ENCODE measurements around the gene CDK8. TPM values are rescaled to one million over a fixed set of nuclear protein-coding genes. Genes with fewer than 3 reads are reported as not detected.

Gene CDK8
- total and polyA plus RNA-seq, 10 of the 15 experiments (the other 5 are each of a cell fraction or from before 2014, with no cell fraction given) = 8.6 to 23.5 (median 12.5) TPM

DNA sequence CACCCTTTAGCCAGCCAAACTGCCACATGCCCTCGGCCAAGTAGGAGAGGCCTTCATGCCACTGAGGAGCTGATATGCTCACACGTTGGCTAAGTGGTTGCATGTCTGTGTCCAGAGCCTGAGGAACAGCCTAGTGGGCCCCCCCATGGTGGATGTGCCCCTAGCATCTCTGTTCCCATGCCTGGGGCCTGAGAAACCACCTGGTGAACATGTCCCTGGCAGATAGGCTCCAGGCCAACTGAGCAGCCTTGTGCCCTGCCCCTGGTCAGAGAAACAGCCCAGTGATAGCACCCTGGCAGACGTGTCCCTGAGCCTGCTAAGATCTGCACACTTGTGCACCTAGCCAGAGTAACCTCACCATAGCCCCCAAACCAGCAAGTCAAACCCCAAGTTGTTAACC, 181.7 kb downstream of the CDK8 start:
- Histone ChIP-seq H3K79me2 (ENCODE audit: control insufficient read depth, insufficient read depth, low read length) (no peaks in the 10 kb centered on the region), H3K4me2 (ENCODE audit: control insufficient read depth, insufficient read depth) (no peak overlapping the region), H3K36me3 (ENCODE audit: control insufficient read depth in 2 of 2, insufficient read depth in 2 of 2, low read length in 1 of 2) (no peaks in the 10 kb centered on the region), H2AFZ (ENCODE audit: control insufficient read depth, low read depth, low read length) (no peak overlapping the region), H3K27me3 (replicated peaks in 1 of 2; ENCODE audit: control insufficient read depth in 2 of 2, insufficient read depth in 2 of 2, low read length in 1 of 2) (no peaks in the 10 kb centered on the region), H3K4me3 (no peak overlapping the region), H3K9me3 (replicated peaks; ENCODE audit: control insufficient read depth, insufficient read depth, low read length) (peaks cover 5% of the 10 kb centered on the region; the same call in 2 of the 3 replicates), H3K4me1 (ENCODE audit: control insufficient read depth, insufficient read depth, low read length) (no peaks in the 10 kb centered on the region), H3K27ac (ENCODE audit: control insufficient read depth, insufficient read depth) (no peak overlapping the region), H3K9ac (ENCODE audit: control insufficient read depth, insufficient read depth, low read length) (no peak overlapping the region), H4K20me1 (ENCODE audit: control insufficient read depth, insufficient read depth) (no peaks in the 10 kb centered on the region)
- ChIA-PET POLR2A (no interaction called here), CTCF (no interaction called here), SMC1A (ENCODE audit: uncharacterized antibody, unreplicated experiment) (no interaction called here), RAD21 (ENCODE audit: unreplicated experiment) (no interaction called here)
- FAIRE-seq (no peak), ATAC-seq (no peak), DNase-seq (ENCODE audit: low read depth, low spot score) (no peak)
- no TSS peak for BruUV-seq (replicated peaks)
- 6% methylated on average over 3 of the region's 3 CpGs for WGBS (ENCODE audit: insufficient coverage, insufficient replicate concordance, low lambda C conversion rate, missing lambda C conversion rate)
- intact Hi-C loops (cut with micrococcal nuclease; ENCODE audit: unreplicated experiment) = no loop called here
- in situ Hi-C loops (cut with MboI) = no loop called here
- TF ChIP-seq, protein P1, sequence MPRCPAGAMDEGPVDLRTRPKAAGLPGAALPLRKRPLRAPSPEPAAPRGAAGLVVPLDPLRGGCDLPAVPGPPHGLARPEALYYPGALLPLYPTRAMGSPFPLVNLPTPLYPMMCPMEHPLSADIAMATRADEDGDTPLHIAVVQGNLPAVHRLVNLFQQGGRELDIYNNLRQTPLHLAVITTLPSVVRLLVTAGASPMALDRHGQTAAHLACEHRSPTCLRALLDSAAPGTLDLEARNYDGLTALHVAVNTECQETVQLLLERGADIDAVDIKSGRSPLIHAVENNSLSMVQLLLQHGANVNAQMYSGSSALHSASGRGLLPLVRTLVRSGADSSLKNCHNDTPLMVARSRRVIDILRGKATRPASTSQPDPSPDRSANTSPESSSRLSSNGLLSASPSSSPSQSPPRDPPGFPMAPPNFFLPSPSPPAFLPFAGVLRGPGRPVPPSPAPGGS (IDR thresholded peaks at IDR 0.05; ENCODE audit: borderline replicate concordance, insufficient read depth, low read depth, low read length, poor library complexity, severe bottlenecking) = no peak
- TF ChIP-seq CHD2 (IDR thresholded peaks at IDR 0.05; ENCODE audit: borderline replicate concordance, low read depth, low read length) (no peak), EED (IDR thresholded peaks at IDR 0.05; ENCODE audit: low read depth) (no peak), ZNF207 (IDR thresholded peaks at IDR 0.05; ENCODE audit: borderline replicate concordance) (no peak), ZNF217 (IDR thresholded peaks at IDR 0.05) (no peak), SMC3 (IDR thresholded peaks at IDR 0.05; ENCODE audit: borderline replicate concordance, low read length) (no peak), FOXK2 (IDR thresholded peaks at IDR 0.05) (no peak), RUNX3 (IDR thresholded peaks at IDR 0.05; ENCODE audit: low read length) (no peak), MEF2B (IDR thresholded peaks at IDR 0.05; ENCODE audit: partially characterized antibody, poor library complexity, severe bottlenecking) (no peak)
- TF ChIP-seq, protein P2, sequence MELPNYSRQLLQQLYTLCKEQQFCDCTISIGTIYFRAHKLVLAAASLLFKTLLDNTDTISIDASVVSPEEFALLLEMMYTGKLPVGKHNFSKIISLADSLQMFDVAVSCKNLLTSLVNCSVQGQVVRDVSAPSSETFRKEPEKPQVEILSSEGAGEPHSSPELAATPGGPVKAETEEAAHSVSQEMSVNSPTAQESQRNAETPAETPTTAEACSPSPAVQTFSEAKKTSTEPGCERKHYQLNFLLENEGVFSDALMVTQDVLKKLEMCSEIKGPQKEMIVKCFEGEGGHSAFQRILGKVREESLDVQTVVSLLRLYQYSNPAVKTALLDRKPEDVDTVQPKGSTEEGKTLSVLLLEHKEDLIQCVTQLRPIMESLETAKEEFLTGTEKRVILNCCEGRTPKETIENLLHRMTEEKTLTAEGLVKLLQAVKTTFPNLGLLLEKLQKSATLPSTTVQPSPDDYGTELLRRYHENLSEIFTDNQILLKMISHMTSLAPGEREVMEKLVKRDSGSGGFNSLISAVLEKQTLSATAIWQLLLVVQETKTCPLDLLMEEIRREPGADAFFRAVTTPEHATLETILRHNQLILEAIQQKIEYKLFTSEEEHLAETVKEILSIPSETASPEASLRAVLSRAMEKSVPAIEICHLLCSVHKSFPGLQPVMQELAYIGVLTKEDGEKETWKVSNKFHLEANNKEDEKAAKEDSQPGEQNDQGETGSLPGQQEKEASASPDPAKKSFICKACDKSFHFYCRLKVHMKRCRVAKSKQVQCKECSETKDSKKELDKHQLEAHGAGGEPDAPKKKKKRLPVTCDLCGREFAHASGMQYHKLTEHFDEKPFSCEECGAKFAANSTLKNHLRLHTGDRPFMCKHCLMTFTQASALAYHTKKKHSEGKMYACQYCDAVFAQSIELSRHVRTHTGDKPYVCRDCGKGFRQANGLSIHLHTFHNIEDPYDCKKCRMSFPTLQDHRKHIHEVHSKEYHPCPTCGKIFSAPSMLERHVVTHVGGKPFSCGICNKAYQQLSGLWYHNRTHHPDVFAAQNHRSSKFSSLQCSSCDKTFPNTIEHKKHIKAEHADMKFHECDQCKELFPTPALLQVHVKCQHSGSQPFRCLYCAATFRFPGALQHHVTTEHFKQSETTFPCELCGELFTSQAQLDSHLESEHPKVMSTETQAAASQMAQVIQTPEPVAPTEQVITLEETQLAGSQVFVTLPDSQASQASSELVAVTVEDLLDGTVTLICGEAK (IDR thresholded peaks at IDR 0.05; ENCODE audit: borderline replicate concordance) = no peak
- TF ChIP-seq, protein P3, sequence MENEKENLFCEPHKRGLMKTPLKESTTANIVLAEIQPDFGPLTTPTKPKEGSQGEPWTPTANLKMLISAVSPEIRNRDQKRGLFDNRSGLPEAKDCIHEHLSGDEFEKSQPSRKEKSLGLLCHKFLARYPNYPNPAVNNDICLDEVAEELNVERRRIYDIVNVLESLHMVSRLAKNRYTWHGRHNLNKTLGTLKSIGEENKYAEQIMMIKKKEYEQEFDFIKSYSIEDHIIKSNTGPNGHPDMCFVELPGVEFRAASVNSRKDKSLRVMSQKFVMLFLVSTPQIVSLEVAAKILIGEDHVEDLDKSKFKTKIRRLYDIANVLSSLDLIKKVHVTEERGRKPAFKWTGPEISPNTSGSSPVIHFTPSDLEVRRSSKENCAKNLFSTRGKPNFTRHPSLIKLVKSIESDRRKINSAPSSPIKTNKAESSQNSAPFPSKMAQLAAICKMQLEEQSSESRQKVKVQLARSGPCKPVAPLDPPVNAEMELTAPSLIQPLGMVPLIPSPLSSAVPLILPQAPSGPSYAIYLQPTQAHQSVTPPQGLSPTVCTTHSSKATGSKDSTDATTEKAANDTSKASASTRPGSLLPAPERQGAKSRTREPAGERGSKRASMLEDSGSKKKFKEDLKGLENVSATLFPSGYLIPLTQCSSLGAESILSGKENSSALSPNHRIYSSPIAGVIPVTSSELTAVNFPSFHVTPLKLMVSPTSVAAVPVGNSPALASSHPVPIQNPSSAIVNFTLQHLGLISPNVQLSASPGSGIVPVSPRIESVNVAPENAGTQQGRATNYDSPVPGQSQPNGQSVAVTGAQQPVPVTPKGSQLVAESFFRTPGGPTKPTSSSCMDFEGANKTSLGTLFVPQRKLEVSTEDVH (IDR thresholded peaks at IDR 0.05; ENCODE audit: low read depth, partially characterized antibody) = no peak
- TF ChIP-seq, protein P4, sequence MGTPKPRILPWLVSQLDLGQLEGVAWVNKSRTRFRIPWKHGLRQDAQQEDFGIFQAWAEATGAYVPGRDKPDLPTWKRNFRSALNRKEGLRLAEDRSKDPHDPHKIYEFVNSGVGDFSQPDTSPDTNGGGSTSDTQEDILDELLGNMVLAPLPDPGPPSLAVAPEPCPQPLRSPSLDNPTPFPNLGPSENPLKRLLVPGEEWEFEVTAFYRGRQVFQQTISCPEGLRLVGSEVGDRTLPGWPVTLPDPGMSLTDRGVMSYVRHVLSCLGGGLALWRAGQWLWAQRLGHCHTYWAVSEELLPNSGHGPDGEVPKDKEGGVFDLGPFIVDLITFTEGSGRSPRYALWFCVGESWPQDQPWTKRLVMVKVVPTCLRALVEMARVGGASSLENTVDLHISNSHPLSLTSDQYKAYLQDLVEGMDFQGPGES (IDR thresholded peaks at IDR 0.05) = no peak
- TF ChIP-seq, protein P5, sequence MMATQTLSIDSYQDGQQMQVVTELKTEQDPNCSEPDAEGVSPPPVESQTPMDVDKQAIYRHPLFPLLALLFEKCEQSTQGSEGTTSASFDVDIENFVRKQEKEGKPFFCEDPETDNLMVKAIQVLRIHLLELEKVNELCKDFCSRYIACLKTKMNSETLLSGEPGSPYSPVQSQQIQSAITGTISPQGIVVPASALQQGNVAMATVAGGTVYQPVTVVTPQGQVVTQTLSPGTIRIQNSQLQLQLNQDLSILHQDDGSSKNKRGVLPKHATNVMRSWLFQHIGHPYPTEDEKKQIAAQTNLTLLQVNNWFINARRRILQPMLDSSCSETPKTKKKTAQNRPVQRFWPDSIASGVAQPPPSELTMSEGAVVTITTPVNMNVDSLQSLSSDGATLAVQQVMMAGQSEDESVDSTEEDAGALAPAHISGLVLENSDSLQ (IDR thresholded peaks at IDR 0.05) = no peak

Data from GM12878 (cell line).